ENCODE results near the gene GPR153.

Gene GPR153

GRCh38 chr1:6251681-6252373, 9.1 kb downstream of the GPR153 start:
- H3K36me3 ChIP-seq (ENCODE audit: insufficient read depth, low read length): no peaks in the 10 kb centered on the region; the same call in 1 of the 2 replicates
- DNase-seq (ENCODE audit: low read depth, low spot score): no peak
- no peak overlapping the region for H3K9ac ChIP-seq (ENCODE audit: insufficient read length)
- TF ChIP-seq POLR2AphosphoS5 (IDR thresholded peaks at IDR 0.05; ENCODE audit: borderline replicate concordance, low read depth, low read length) (no peak), EZH2 (IDR thresholded peaks at IDR 0.05) (no peak), FOXP2 (optimal IDR thresholded peaks at IDR 0.05; ENCODE audit: control extremely low read depth, extremely low read length, insufficient read depth) (no peak)
- H3K9me3 ChIP-seq (ENCODE audit: low read depth, low read length): no peaks in the 10 kb centered on the region
- no peak overlapping the region for H3K4me3 ChIP-seq
- H3K27ac ChIP-seq: no peak overlapping the region

GRCh38 chr1:6251233-6251632, 9.7 kb downstream of the GPR153 start:
- Histone ChIP-seq H3K36me3 (ENCODE audit: insufficient read depth, low read length) (no peaks in the 10 kb centered on the region; the same call in 1 of the 2 replicates), H3K27ac (no peak overlapping the region), H3K4me3 (no peak overlapping the region), H3K9me3 (ENCODE audit: low read depth, low read length) (no peaks in the 10 kb centered on the region), H3K9ac (ENCODE audit: insufficient read length) (no peak overlapping the region)
- TF ChIP-seq EZH2 (IDR thresholded peaks at IDR 0.05) (no peak), FOXP2 (optimal IDR thresholded peaks at IDR 0.05; ENCODE audit: control extremely low read depth, extremely low read length, insufficient read depth) (no peak), POLR2AphosphoS5 (IDR thresholded peaks at IDR 0.05; ENCODE audit: borderline replicate concordance, low read depth, low read length) (no peak)
- no peak for DNase-seq (ENCODE audit: low read depth, low spot score)

- DNase-seq (ENCODE audit: low read depth, low spot score): no peak
- H3K27ac ChIP-seq: no peak overlapping the region
- no peak; the same call in 1 of the 2 replicates for TF ChIP-seq POLR2AphosphoS5 (IDR thresholded peaks at IDR 0.05; ENCODE audit: borderline replicate concordance, low read depth, low read length)
- TF ChIP-seq FOXP2 (optimal IDR thresholded peaks at IDR 0.05; ENCODE audit: control extremely low read depth, extremely low read length, insufficient read depth): no peak
- TF ChIP-seq EZH2 (IDR thresholded peaks at IDR 0.05): no peak
Measured at GRCh38 chr1:6249739-6250689, 10.9 kb downstream of the GPR153 start.

GRCh38 chr1:6248932-6249738, 11.8 kb downstream of the GPR153 start:
- Histone ChIP-seq H3K9me3 (ENCODE audit: low read depth, low read length) (no peaks in the 10 kb centered on the region), H3K4me3 (peak overlapping the region; percentile 47), H3K36me3 (ENCODE audit: insufficient read depth, low read length) (no peaks in the 10 kb centered on the region; the same call in 1 of the 2 replicates), H3K9ac (ENCODE audit: insufficient read length) (no peak overlapping the region), H3K27ac (no peak overlapping the region)
- no peak for DNase-seq (ENCODE audit: low read depth, low spot score)
- TF ChIP-seq POLR2AphosphoS5 (IDR thresholded peaks at IDR 0.05; ENCODE audit: borderline replicate concordance, low read depth, low read length) (peak; percentile 28; the same call in 1 of the 2 replicates), EZH2 (IDR thresholded peaks at IDR 0.05) (no peak)

More at GRCh38 chr1:6249739-6250689, 10.9 kb downstream of the GPR153 start:
- Histone ChIP-seq H3K9ac (ENCODE audit: insufficient read length) (no peak overlapping the region), H3K36me3 (ENCODE audit: insufficient read depth, low read length) (no peaks in the 10 kb centered on the region; the same call in 1 of the 2 replicates), H3K9me3 (ENCODE audit: low read depth, low read length) (no peaks in the 10 kb centered on the region), H3K4me3 (no peak overlapping the region)

GRCh38 chr1:6248161-6248776, 12.6 kb downstream of the GPR153 start:
- no peaks in the 10 kb centered on the region for H3K36me3 ChIP-seq (ENCODE audit: insufficient read depth, low read length)
- H3K4me3 ChIP-seq: no peak overlapping the region
- H3K27ac ChIP-seq: no peak overlapping the region
- no peak for DNase-seq (ENCODE audit: low read depth, low spot score)
- H3K9ac ChIP-seq (ENCODE audit: insufficient read length): no peak overlapping the region
- TF ChIP-seq EZH2 (IDR thresholded peaks at IDR 0.05) (no peak), POLR2AphosphoS5 (IDR thresholded peaks at IDR 0.05; ENCODE audit: borderline replicate concordance, low read depth, low read length) (no peak), FOXP2 (optimal IDR thresholded peaks at IDR 0.05; ENCODE audit: control extremely low read depth, extremely low read length, insufficient read depth) (no peak)
- H3K9me3 ChIP-seq (ENCODE audit: low read depth, low read length): no peaks in the 10 kb centered on the region

- H3K36me3 ChIP-seq (ENCODE audit: insufficient read depth, low read length): no peaks in the 10 kb centered on the region
Measured at GRCh38 chr1:6247651-6248050, 13.2 kb downstream of the GPR153 start.

More at GRCh38 chr1:6247651-6248050, 13.2 kb downstream of the GPR153 start:
- TF ChIP-seq POLR2AphosphoS5 (IDR thresholded peaks at IDR 0.05; ENCODE audit: borderline replicate concordance, low read depth, low read length) (no peak), FOXP2 (optimal IDR thresholded peaks at IDR 0.05; ENCODE audit: control extremely low read depth, extremely low read length, insufficient read depth) (no peak), EZH2 (IDR thresholded peaks at IDR 0.05) (no peak)
- Histone ChIP-seq H3K9me3 (ENCODE audit: low read depth, low read length) (no peaks in the 10 kb centered on the region), H3K9ac (ENCODE audit: insufficient read length) (no peak overlapping the region), H3K4me3 (no peak overlapping the region), H3K27ac (no peak overlapping the region)
- no peak for DNase-seq (ENCODE audit: low read depth, low spot score)
